ENCODE measurements around the gene SYPL1.

DNA sequence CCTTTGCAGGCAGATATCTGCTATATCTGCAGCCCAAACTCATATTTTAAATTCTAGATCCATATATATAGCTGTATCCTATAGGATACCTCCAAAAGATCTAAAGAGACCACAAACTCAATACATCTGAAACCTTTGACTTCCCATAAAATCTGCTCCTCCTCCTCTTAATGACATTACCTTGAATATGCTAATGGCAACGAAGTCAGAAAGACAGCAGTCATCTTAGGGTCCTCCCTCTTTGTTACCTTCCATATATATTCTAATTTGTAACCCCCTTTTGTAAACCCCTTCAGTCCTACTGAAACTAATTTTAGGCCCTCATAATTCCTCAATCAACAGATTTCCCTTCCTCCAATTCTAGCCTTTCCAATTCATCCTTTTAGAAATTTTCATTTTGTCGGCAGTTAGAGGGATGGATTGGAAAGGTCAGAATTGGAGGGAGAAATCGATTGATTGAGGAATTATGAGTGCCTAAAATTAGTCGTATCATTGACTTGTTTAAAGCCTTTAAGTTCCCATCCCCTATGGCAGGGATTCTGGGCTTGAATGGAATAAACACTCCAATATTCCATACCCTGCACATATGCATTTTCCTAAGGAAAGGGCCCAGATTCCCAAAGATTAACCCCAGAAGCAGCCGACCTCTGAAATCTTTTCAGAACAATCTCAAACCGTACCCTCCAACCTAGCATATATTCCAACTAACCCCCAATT lies 2.4 kb downstream of the SYPL1 start:
- TF ChIP-seq SP1 (IDR thresholded peaks at IDR 0.05) (no peak), ELF4 (IDR thresholded peaks at IDR 0.05) (no peak)

Data from HEK293T (cell line).